SU-DHL-6 (cell line): ENCODE data around the gene SLC7A11.
"Not testable (repeated sequence)": the region's sequence is repeated elsewhere in the genome, so short reads cannot be mapped to it uniquely, and the experiment has no call there.

Source experiments
- H2AFZ ChIP-seq: fragments of 200-600 bp; sonication (generic); 2 replicates; pipeline ENCODE4 v1.6.1; 2014; ENCODE audit warnings: low read depth, mild to moderate bottlenecking, moderate library complexity, mixed read lengths, antibody characterized with exemption, low read length; ENCODE audit not compliant: severe bottlenecking
- H3F3A ChIP-seq: fragments of 200-600 bp; shearing (Covaris generic); 2 replicates; pipeline ENCODE4 v1.6.0; 2016; ENCODE audit warnings: antibody characterized with exemption, mild to moderate bottlenecking; ENCODE audit not compliant: insufficient read depth
- H3K27ac ChIP-seq: fragments of 200-600 bp; sonication (generic); 2 replicates; pipeline ENCODE4 v1.5.1; 2016; ENCODE audit warnings: low read depth, mild to moderate bottlenecking, low read length, moderate library complexity, mixed read lengths
- H3K27me3 ChIP-seq: fragments of 200-600 bp; sonication (generic), shearing (Covaris generic); 2 replicates; pipeline ENCODE4 v1.6.0; 2014; ENCODE audit warnings: mild to moderate bottlenecking, low read length
- H3K36me3 ChIP-seq: fragments of 200-600 bp; sonication (generic); 2 replicates; pipeline ENCODE4 v1.6.1; 2014; ENCODE audit warnings: mild to moderate bottlenecking, low read length, mixed read lengths
- H3K4me2 ChIP-seq: fragments of 300-600, 200-600 bp; shearing (Covaris generic), sonication (generic); 2 replicates; pipeline ENCODE4 v1.6.0; 2014; ENCODE audit warnings: low read length, low read depth, mild to moderate bottlenecking; ENCODE audit not compliant: poor library complexity, severe bottlenecking
- H3K4me3 ChIP-seq: fragments of 200-600 bp; sonication (generic); 2 replicates; pipeline ENCODE4 v1.5.1; 2014; ENCODE audit warnings: antibody characterized with exemption, low read length, mild to moderate bottlenecking, mixed read lengths; ENCODE audit not compliant: insufficient read depth, poor library complexity, severe bottlenecking
- H3K79me2 ChIP-seq: fragments of 200-600 bp; sonication (generic); 2 replicates; pipeline ENCODE4 v1.6.1; 2014; ENCODE audit warnings: mild to moderate bottlenecking, low read length, moderate library complexity; ENCODE audit not compliant: insufficient read depth
- H3K9ac ChIP-seq: fragments of 200-600 bp; sonication (generic); 2 replicates; pipeline ENCODE4 v1.7.0; 2014; ENCODE audit warnings: mild to moderate bottlenecking, low read length
- H3K9me2 ChIP-seq: fragments of 200-600 bp; sonication (generic); replicated peaks from 2 replicates; pipeline ENCODE4 v1.6.1; 2014; ENCODE audit warnings: low read length; ENCODE audit not compliant: insufficient read depth
- H3K9me3 ChIP-seq: fragments of 200-600 bp; sonication (generic); 2 replicates; pipeline ENCODE4 v1.6.1; 2014; ENCODE audit warnings: low read length, mixed read lengths; ENCODE audit not compliant: insufficient read depth
- H4K20me1 ChIP-seq: fragments of 200-600 bp; sonication (generic); 2 replicates; pipeline ENCODE4 v1.6.1; 2014; ENCODE audit warnings: low read depth, mild to moderate bottlenecking, antibody characterized with exemption, low read length, moderate library complexity, mixed read lengths
- CTCF ChIP-seq: fragments of 200-600 bp; sonication (generic); IDR thresholded peaks from one replicate; pipeline ENCODE4 v1.5.1; 2017; ENCODE audit warnings: antibody characterized with exemption, mild to moderate bottlenecking, low read length, moderate library complexity; ENCODE audit not compliant: insufficient read depth, poor library complexity, severe bottlenecking
- EZH2phosphoT487 ChIP-seq: fragments of 200-600 bp; sonication (generic), shearing (Covaris generic); conservative IDR thresholded peaks from 2 replicates; pipeline ENCODE4 v1.6.1; 2018; ENCODE audit warnings: mild to moderate bottlenecking, antibody characterized with exemption, low read length, moderate library complexity, mixed read lengths

SLC7A11 gene

GRCh38 chr4:138217567-138217966, 24.6 kb downstream of the SLC7A11 start:
- Histone ChIP-seq H3K4me3 (no peak overlapping the region), H3K27ac (no peak overlapping the region), H4K20me1 (no peaks in the 10 kb centered on the region), H3K4me2 (no peak overlapping the region), H2AFZ (no peak overlapping the region), H3K79me2 (no peaks in the 10 kb centered on the region), H3K9me2 (no peaks in the 10 kb centered on the region), H3K9ac (no peak overlapping the region), H3K27me3 (no peaks in the 10 kb centered on the region), H3K36me3 (no peaks in the 10 kb centered on the region), H3K9me3 (no peaks in the 10 kb centered on the region), H3F3A (no peaks in the 10 kb centered on the region)
- no peak for TF ChIP-seq EZH2phosphoT487
- TF ChIP-seq CTCF, result no peak

DNA sequence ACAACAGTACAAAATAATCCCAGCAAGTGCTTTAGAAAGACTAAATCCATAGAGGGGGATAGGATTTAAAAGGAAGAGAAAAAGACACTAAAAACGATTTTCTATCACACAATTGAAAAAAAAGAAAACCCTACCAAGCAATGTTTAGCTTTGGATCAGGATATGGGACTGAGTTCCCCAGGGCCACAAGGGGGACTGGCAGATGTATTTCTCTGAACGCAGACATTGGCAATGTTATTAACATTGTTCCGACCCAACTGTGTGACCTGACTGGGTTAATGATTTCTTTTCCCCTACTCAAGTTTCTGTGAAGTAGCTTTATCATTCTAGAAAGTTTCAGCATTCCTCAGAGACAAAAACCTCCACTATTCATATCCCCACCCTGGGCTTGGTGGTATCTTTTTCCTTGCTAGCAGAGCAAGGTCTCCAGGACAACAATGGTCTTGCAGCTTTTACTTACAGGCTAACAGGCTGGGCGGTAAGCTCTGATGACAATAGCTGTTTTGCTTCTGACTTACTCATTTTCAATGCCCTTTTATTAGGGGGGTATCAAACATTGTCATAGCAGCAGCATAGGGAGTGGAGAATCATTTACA, 25.8 kb downstream of the SLC7A11 start:
- no peak overlapping the region for H3K27ac ChIP-seq
- H3K27me3 ChIP-seq, result no peaks in the 10 kb centered on the region
- no peak overlapping the region for H3K9ac ChIP-seq
- no peaks in the 10 kb centered on the region for H3K9me2 ChIP-seq
- no peak overlapping the region for H3K4me2 ChIP-seq
- no peaks in the 10 kb centered on the region for H3K79me2 ChIP-seq
- no peaks in the 10 kb centered on the region for H4K20me1 ChIP-seq
- no peak overlapping the region for H2AFZ ChIP-seq
- TF ChIP-seq EZH2phosphoT487 (no peak), CTCF (no peak)
- H3K4me3 ChIP-seq, result no peak overlapping the region
- H3K9me3 ChIP-seq, result no peaks in the 10 kb centered on the region
- no peaks in the 10 kb centered on the region for H3F3A ChIP-seq
- no peaks in the 10 kb centered on the region for H3K36me3 ChIP-seq

DNA sequence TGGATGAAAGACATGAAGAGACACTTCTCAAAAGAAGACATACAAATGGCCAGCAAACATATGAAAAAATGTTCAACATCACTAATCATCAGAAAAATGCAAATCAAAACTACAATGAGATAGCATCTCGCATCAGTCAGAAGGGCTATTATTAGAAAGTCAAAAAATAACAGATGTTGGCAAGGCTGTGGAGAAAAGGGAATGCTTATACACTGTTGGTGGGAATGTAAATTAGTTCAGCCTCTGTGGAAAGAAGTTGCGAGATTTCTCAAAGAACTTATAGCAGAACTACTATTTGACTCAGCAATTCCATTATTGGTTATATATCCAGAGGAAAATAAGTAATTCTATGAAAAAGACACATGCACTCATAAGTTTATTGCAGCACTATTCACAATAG, 31.6 kb downstream of the SLC7A11 start:
- not testable (repeated sequence) for H3K27ac ChIP-seq, H3K4me3 ChIP-seq, H3K79me2 ChIP-seq, H3K4me2 ChIP-seq, H3K9me3 ChIP-seq, H3F3A ChIP-seq, H2AFZ ChIP-seq, H3K36me3 ChIP-seq, H3K9ac ChIP-seq, H3K9me2 ChIP-seq, H3K27me3 ChIP-seq, H4K20me1 ChIP-seq

DNA sequence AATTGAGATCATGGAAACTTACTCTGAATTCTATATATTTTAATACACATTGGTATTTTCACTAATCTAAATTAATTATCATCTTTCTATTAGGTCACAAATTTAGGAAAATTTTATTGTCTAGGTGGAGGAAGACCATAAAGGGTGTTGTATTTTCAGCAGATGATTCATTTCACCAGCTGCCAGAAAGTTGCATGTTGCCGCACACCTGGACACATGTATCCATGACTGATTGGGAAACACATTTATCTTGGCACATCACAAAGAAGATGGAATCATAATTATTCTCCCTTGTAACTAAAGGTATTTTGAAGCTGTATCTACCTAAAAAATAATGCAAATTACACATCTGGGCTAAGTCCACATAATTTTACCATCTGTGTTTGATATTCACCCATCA, 33.1 kb downstream of the SLC7A11 start:
- TF ChIP-seq CTCF, result no peak
- no peak for TF ChIP-seq EZH2phosphoT487
- Histone ChIP-seq H3K9me2 (no peaks in the 10 kb centered on the region), H4K20me1 (no peaks in the 10 kb centered on the region), H3K9ac (no peak overlapping the region), H3K4me3 (no peak overlapping the region), H3F3A (no peaks in the 10 kb centered on the region), H3K4me2 (no peak overlapping the region), H3K27me3 (no peaks in the 10 kb centered on the region), H3K27ac (no peak overlapping the region), H3K9me3 (no peaks in the 10 kb centered on the region), H2AFZ (no peak overlapping the region), H3K36me3 (no peaks in the 10 kb centered on the region), H3K79me2 (no peaks in the 10 kb centered on the region)
